Endothelial cell of umbilical vein (primary cell): ENCODE data around the gene GBE1. TPM values are rescaled to one million over a fixed set of nuclear protein-coding genes. Genes with fewer than 3 reads are reported as not detected.

Experiments used
- BruUV-seq: library from RNA; stranded (reverse); fragments of 400-500 nt; replicated peaks from 2 replicates; lab custom pipeline; 2021; lab: Mats Ljungman, UMichigan
- CTCF ChIA-PET: fragments of 300-600, 350-600 bp; sonication (Branson Sonifier 250); formaldehyde crosslinking; loops from one replicate; lab custom pipeline; 2021; ENCODE audit warnings: antibody characterized with exemption, inconsistent platforms; lab: Charles Lee
- POLR2A ChIA-PET: fragments of 300-600, 350-600 bp; sonication (Branson Sonifier 250); formaldehyde crosslinking; loops from one replicate; lab custom pipeline; 2021; ENCODE audit warnings: antibody characterized with exemption, inconsistent platforms; lab: Charles Lee
- DNase-seq: peaks from one replicate; pipeline ENCODE4 v3.0.0-alpha.2; 2011; ENCODE audit warnings: low read depth, low spot score
- FAIRE-seq: peaks from 2 replicates; lab custom pipeline; 2011; peaks lifted over from hg19 to GRCh38; lab: Jason Lieb, UNC
- H2AFZ ChIP-seq: 2 replicates; pipeline ENCODE4 v1.6.0; 2012; ENCODE audit warnings: low read depth, low read length, control low read depth, inconsistent platforms
- H3K27ac ChIP-seq: 2 replicates; pipeline ENCODE4 v1.5.1; 2011; ENCODE audit warnings: low read depth, mild to moderate bottlenecking, control low read depth, low read length, moderate library complexity; ENCODE audit not compliant: insufficient read depth
- H3K27me3 ChIP-seq, 2 experiments: 2 replicates each; pipeline versions ENCODE4 v1.6.0 to v1.6.1; 2011; ENCODE audit warnings: low read length in 2 of 2, mixed read lengths in 1 of 2; ENCODE audit not compliant: control insufficient read depth in 2 of 2, insufficient read depth in 2 of 2
- H3K36me3 ChIP-seq, 2 experiments: 2 replicates in 1 of 2; 3 replicates in 1 of 2; pipeline ENCODE4 v1.5.1; 2011; ENCODE audit warnings: low read length in 2 of 2, mild to moderate bottlenecking in 1 of 2, moderate library complexity in 1 of 2; ENCODE audit not compliant: control insufficient read depth in 2 of 2, insufficient read depth in 2 of 2; ENCODE audit errors: extremely low read depth in 1 of 2
- H3K4me1 ChIP-seq: 3 replicates; pipeline ENCODE4 v1.5.1; 2011; ENCODE audit warnings: mild to moderate bottlenecking, low read length; ENCODE audit not compliant: control insufficient read depth, insufficient read depth; ENCODE audit errors: extremely low read depth
- H3K4me2 ChIP-seq: 2 replicates; pipeline ENCODE4 v1.6.1; 2011; ENCODE audit warnings: low read length, control low read depth, mixed read lengths; ENCODE audit not compliant: insufficient read depth
- H3K4me3 ChIP-seq, 3 experiments: fragments of 200-600 bp in 1 of 3; sonication (generic), shearing (Covaris generic) in 1 of 3; replicated peaks in 1 of 3; 2 replicates each; pipeline ENCODE4 v1.5.1; 2011 to 2016; ENCODE audit warnings: control low read depth in 3 of 3, low read length in 3 of 3, mild to moderate bottlenecking in 2 of 3, inconsistent platforms in 1 of 3, low read depth in 1 of 3, moderate library complexity in 1 of 3; ENCODE audit not compliant: insufficient read depth in 1 of 3
- H3K79me2 ChIP-seq: 2 replicates; pipeline ENCODE4 v1.6.0; 2012; ENCODE audit warnings: low read length, inconsistent platforms; ENCODE audit not compliant: control insufficient read depth, insufficient read depth
- H3K9ac ChIP-seq: replicated peaks from 2 replicates; pipeline ENCODE3; 2011; ENCODE audit warnings: low read length, control low read depth; ENCODE audit not compliant: insufficient read depth; ENCODE audit errors: extremely low read depth
- H3K9me1 ChIP-seq: replicated peaks from 3 replicates; pipeline ENCODE4 v1.6.0; 2011; ENCODE audit warnings: mild to moderate bottlenecking, low read length; ENCODE audit not compliant: control insufficient read depth, insufficient read depth; ENCODE audit errors: extremely low read depth
- H3K9me3 ChIP-seq: replicated peaks from 2 replicates; pipeline ENCODE4 v1.5.1; 2012; ENCODE audit warnings: low read length, inconsistent platforms; ENCODE audit not compliant: control insufficient read depth, insufficient read depth
- H4K20me1 ChIP-seq: replicated peaks from 2 replicates; pipeline ENCODE3; 2011; ENCODE audit warnings: mild to moderate bottlenecking, low read length; ENCODE audit not compliant: control insufficient read depth, insufficient read depth; ENCODE audit errors: extremely low read depth
- CTCF ChIP-seq, 2 donors: IDR thresholded peaks; 1 replicate in 1 of 2; 2 replicates in 1 of 2; pipeline ENCODE4 v1.5.1; 2011; ENCODE audit warnings: low read length in 2 of 2, mild to moderate bottlenecking in 2 of 2, moderate library complexity in 2 of 2, control low read depth in 1 of 2, inconsistent platforms in 1 of 2, low read depth in 1 of 2; ENCODE audit not compliant: insufficient read depth in 1 of 2; ENCODE audit errors: extremely low read depth in 1 of 2
- EZH2 ChIP-seq: IDR thresholded peaks from 2 replicates; pipeline ENCODE4 v1.6.1; 2012; ENCODE audit warnings: borderline replicate concordance, low read depth, mild to moderate bottlenecking, moderate library complexity, low read length, inconsistent platforms; ENCODE audit not compliant: severe bottlenecking
- FOS ChIP-seq: IDR thresholded peaks from 2 replicates; pipeline ENCODE4 v1.6.1; 2011; ENCODE audit warnings: mild to moderate bottlenecking, low read length, moderate library complexity, borderline replicate concordance; ENCODE audit not compliant: insufficient read depth
- GATA2 ChIP-seq: IDR thresholded peaks from 2 replicates; pipeline ENCODE4 v1.7.0; 2011; ENCODE audit warnings: low read depth, mild to moderate bottlenecking, moderate library complexity, mixed read lengths, low read length; ENCODE audit not compliant: insufficient read length, insufficient read depth
- JUN ChIP-seq: IDR thresholded peaks from 2 replicates; pipeline ENCODE4 v1.6.1; 2011; ENCODE audit warnings: borderline replicate concordance, low read depth; ENCODE audit not compliant: insufficient read length, insufficient read depth
- MAX ChIP-seq: IDR thresholded peaks from 2 replicates; pipeline ENCODE4 v1.6.1; 2011; ENCODE audit not compliant: insufficient read depth, insufficient read length
- MYC ChIP-seq: IDR thresholded peaks from one replicate; pipeline ENCODE4 v1.6.1; 2011; ENCODE audit warnings: mild to moderate bottlenecking, low read depth, low read length
- POLR2A ChIP-seq: IDR thresholded peaks from 2 replicates; pipeline ENCODE4 v1.6.1; 2012; ENCODE audit warnings: low read depth, mild to moderate bottlenecking, control low read depth, low read length
- POLR2AphosphoS5 ChIP-seq: IDR thresholded peaks from 2 replicates; pipeline ENCODE4 v1.6.1; 2012; ENCODE audit warnings: low read depth, mild to moderate bottlenecking, control low read depth, low read length, moderate library complexity; ENCODE audit not compliant: insufficient read depth
- dilution Hi-C: fragments of 300-500 bp; cut with MboI; formaldehyde crosslinking; loops from one replicate; pipeline ENCODE4 v1.15.0; 2019; ENCODE audit warnings: low sequenced_read_pairs; ENCODE audit not compliant: extremely low pct_ligation_motif_present
- intact Hi-C: fragments of 100-400 bp; cut with micrococcal nuclease; formaldehyde crosslinking; loops from one replicate; pipeline ENCODE4 v1.10.0; 2022
- polyA plus RNA-seq, 4 experiments: library from polyadenylated mRNA; depleted of rRNA in 3 of 4; stranded (reverse) in 3 of 4; unstranded in 1 of 4; fragments of >200 nt; gene quantifications; 2 replicates each; pipeline versions ENCODE4 v1.2.1 to v1.2.3, GENCODE V29; 2011 to 2012; ENCODE audit warnings: missing spikeins in 1 of 4
- total RNA-seq: library from RNA; stranded (reverse); gene quantifications from 2 replicates; pipeline ENCODE4 v1.2.3, GENCODE V29; 2021

GBE1 gene
- total and polyA plus RNA-seq, 2 donors (not counting 3 experiments of a cell fraction or from before 2014, with no cell fraction given): 35.9 to 110 TPM

GRCh38 chr3:81549831-81550230 is 211.6 kb downstream of the GBE1 start:
- Histone ChIP-seq H3K27me3 (no peaks in the 10 kb centered on the region), H3K9ac (no peak overlapping the region), H3K4me3 (no peak overlapping the region), H3K9me3 (no peaks in the 10 kb centered on the region), H3K4me1 (no peaks in the 10 kb centered on the region), H2AFZ (no peak overlapping the region), H3K36me3 (peaks cover 0 to 3% of the 10 kb centered on the region in 2 experiments), H4K20me1 (no peaks in the 10 kb centered on the region), H3K79me2 (no peaks in the 10 kb centered on the region), H3K27ac (no peak overlapping the region), H3K4me2 (no peak overlapping the region), H3K9me1 (no peaks in the 10 kb centered on the region)
- TF ChIP-seq GATA2: no peak
- TF ChIP-seq EZH2: no peak
- no peak for TF ChIP-seq MAX
- TF ChIP-seq POLR2A: no peak
- no peak for TF ChIP-seq POLR2AphosphoS5
- TF ChIP-seq FOS: no peak
- no peak for TF ChIP-seq MYC
- no peak for TF ChIP-seq CTCF (IDR thresholded peaks at IDR 0.05; ENCODE audit: extremely low read depth in 1 of 2, insufficient read depth in 1 of 2, low read depth in 1 of 2, low read length in 2 of 2)
- no peak for TF ChIP-seq JUN
- CTCF ChIA-PET: no interaction called here
- DNase-seq: no peak
- no peak for FAIRE-seq
- dilution Hi-C loops: no loop called here
- POLR2A ChIA-PET: no interaction called here
- no TSS peak for BruUV-seq
- intact Hi-C loops: no loop called here
